Keratinocyte (primary cell): ENCODE data around the gene GPHA2. TPM values are rescaled to one million over a fixed set of nuclear protein-coding genes. Genes with fewer than 3 reads are reported as not detected.
A peak's percentile ranks its signal among the peaks of the same experiment; 100 is the strongest.

ENCODE experiments used
- DNase-seq: peaks from one replicate; pipeline ENCODE4 v3.0.0-alpha.2; 2011; ENCODE audit warnings: low read depth, missing footprints, low spot score
- FAIRE-seq: peaks from 2 replicates; lab custom pipeline; 2011; peaks lifted over from hg19 to GRCh38; lab: Jason Lieb, UNC
- H2AFZ ChIP-seq: 2 replicates; pipeline ENCODE4 v1.6.0; 2012; ENCODE audit warnings: low read length, control low read depth, inconsistent platforms; ENCODE audit not compliant: control insufficient read depth
- H3K27ac ChIP-seq: 2 replicates; pipeline ENCODE4 v1.5.1; 2011; ENCODE audit warnings: low read length; ENCODE audit not compliant: control insufficient read depth, insufficient read depth
- H3K27me3 ChIP-seq: 3 replicates; pipeline ENCODE4 v1.6.0; 2011; ENCODE audit warnings: low read length; ENCODE audit not compliant: control insufficient read depth, insufficient read depth; ENCODE audit errors: extremely low read depth
- H3K36me3 ChIP-seq, 2 experiments: 2 replicates in 1 of 2; 3 replicates in 1 of 2; pipeline ENCODE4 v1.5.1; 2011; ENCODE audit warnings: low read length in 2 of 2, mild to moderate bottlenecking in 1 of 2; ENCODE audit not compliant: control insufficient read depth in 2 of 2, insufficient read depth in 2 of 2; ENCODE audit errors: extremely low read depth in 1 of 2
- H3K4me1 ChIP-seq: 3 replicates; pipeline ENCODE4 v1.5.1; 2011; ENCODE audit warnings: low read length; ENCODE audit not compliant: control insufficient read depth, insufficient read depth; ENCODE audit errors: extremely low read depth
- H3K4me2 ChIP-seq: 3 replicates; pipeline ENCODE4 v1.6.0; 2011; ENCODE audit warnings: low read depth, low read length; ENCODE audit not compliant: control insufficient read depth, insufficient read depth; ENCODE audit errors: extremely low read depth
- H3K4me3 ChIP-seq, 3 experiments: fragments of 200-600 bp in 1 of 3; sonication (generic) in 1 of 3; 2 replicates in 2 of 3; 3 replicates in 1 of 3; pipeline ENCODE4 v1.5.1; 2011 to 2016; ENCODE audit warnings: low read length in 3 of 3, mild to moderate bottlenecking in 3 of 3, control low read depth in 2 of 3, inconsistent platforms in 1 of 3, low read depth in 1 of 3, mixed read lengths in 1 of 3, mixed run types in 1 of 3, moderate library complexity in 1 of 3; ENCODE audit not compliant: control insufficient read depth in 2 of 3, insufficient read depth in 2 of 3; ENCODE audit errors: extremely low read depth in 1 of 3
- H3K79me2 ChIP-seq: 2 replicates; pipeline ENCODE4 v1.6.0; 2012; ENCODE audit warnings: low read length; ENCODE audit not compliant: control insufficient read depth, insufficient read depth
- H3K9ac ChIP-seq: 3 replicates; pipeline ENCODE4 v1.6.0; 2011; ENCODE audit warnings: low read length; ENCODE audit not compliant: control insufficient read depth, insufficient read depth; ENCODE audit errors: extremely low read depth
- H3K9me1 ChIP-seq: 3 replicates; pipeline ENCODE4 v1.6.0; 2011; ENCODE audit warnings: low read length; ENCODE audit not compliant: control insufficient read depth, insufficient read depth; ENCODE audit errors: extremely low read depth
- H3K9me3 ChIP-seq: 2 replicates; pipeline ENCODE4 v1.5.1; 2012; ENCODE audit warnings: low read depth, low read length; ENCODE audit not compliant: control insufficient read depth
- H4K20me1 ChIP-seq: 3 replicates; pipeline ENCODE4 v1.6.0; 2011; ENCODE audit warnings: low read length; ENCODE audit not compliant: control insufficient read depth, insufficient read depth; ENCODE audit errors: extremely low read depth
- EZH2 ChIP-seq: IDR thresholded peaks from one replicate; pipeline ENCODE4 v1.6.1; 2012; ENCODE audit warnings: inconsistent platforms, mild to moderate bottlenecking, low read length, moderate library complexity
- dilution Hi-C: fragments of 300-500 bp; cut with MboI; formaldehyde crosslinking; loops from one replicate; pipeline ENCODE4 v1.7.0; 2020; ENCODE audit warnings: low sequenced_read_pairs; ENCODE audit not compliant: extremely low pct_ligation_motif_present
- polyA plus RNA-seq, 5 experiments: library from polyadenylated mRNA; depleted of rRNA in 3 of 5; stranded (reverse) in 3 of 5; stranded (forward) in 1 of 5; unstranded in 1 of 5; fragments of >200 nt; gene quantifications; 1 replicate in 1 of 5; 2 replicates in 3 of 5; 3 replicates in 1 of 5; pipeline versions ENCODE4 v1.2.1 to v1.2.3, GENCODE V29; 2011 to 2012; ENCODE audit warnings: missing spikeins in 2 of 5, low read depth in 1 of 5, low replicate concordance in 1 of 5
- TF ChIP-seq, protein P1 (sequence below), 3 experiments: IDR thresholded peaks in 1 of 3; conservative IDR thresholded peaks in 1 of 3; optimal IDR thresholded peaks in 1 of 3; 2 replicates in 2 of 3; 3 replicates in 1 of 3; pipeline versions ENCODE3 to v1.5.1; 2011; ENCODE audit warnings: low read length in 3 of 3, mild to moderate bottlenecking in 3 of 3, moderate library complexity in 2 of 3, control low read depth in 1 of 3, inconsistent platforms in 1 of 3; ENCODE audit not compliant: insufficient read depth in 2 of 3; ENCODE audit errors: extremely low read depth in 1 of 3

GPHA2 gene
- polyA plus RNA-seq, 1 donor (not counting 4 experiments of a cell fraction or from before 2014, with no cell fraction given): 0.08 TPM

DNA sequence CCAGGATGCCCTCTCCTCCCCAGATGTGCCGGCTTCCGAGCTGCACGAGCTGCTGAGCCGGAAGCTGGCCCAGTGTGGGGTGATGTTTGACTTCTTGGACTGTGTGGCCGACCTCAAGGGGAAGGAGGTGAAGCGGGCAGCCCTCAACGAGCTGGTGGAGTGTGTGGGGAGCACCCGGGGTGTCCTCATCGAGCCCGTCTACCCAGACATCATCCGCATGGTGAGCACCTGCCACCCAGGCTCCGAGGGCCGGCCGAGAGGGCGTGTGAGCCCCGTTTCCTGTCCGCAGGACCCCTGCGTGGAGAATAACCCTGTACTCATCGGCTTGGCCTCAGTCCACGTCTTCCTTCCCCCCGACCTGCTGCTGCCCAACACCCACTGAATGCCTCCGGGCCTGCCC lies 9.0 kb downstream of the GPHA2 start:
- no peaks in the 10 kb centered on the region for H3K79me2 ChIP-seq
- peaks cover 17 to 24% of the 10 kb centered on the region in 2 experiments for H3K36me3 ChIP-seq
- no peaks in the 10 kb centered on the region for H3K9me3 ChIP-seq
- DNase-seq (no peak), FAIRE-seq (no peak)
- peaks cover 4% of the 10 kb centered on the region for H3K4me1 ChIP-seq
- no peak for TF ChIP-seq EZH2
- TF ChIP-seq, protein P1, sequence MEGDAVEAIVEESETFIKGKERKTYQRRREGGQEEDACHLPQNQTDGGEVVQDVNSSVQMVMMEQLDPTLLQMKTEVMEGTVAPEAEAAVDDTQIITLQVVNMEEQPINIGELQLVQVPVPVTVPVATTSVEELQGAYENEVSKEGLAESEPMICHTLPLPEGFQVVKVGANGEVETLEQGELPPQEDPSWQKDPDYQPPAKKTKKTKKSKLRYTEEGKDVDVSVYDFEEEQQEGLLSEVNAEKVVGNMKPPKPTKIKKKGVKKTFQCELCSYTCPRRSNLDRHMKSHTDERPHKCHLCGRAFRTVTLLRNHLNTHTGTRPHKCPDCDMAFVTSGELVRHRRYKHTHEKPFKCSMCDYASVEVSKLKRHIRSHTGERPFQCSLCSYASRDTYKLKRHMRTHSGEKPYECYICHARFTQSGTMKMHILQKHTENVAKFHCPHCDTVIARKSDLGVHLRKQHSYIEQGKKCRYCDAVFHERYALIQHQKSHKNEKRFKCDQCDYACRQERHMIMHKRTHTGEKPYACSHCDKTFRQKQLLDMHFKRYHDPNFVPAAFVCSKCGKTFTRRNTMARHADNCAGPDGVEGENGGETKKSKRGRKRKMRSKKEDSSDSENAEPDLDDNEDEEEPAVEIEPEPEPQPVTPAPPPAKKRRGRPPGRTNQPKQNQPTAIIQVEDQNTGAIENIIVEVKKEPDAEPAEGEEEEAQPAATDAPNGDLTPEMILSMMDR (optimal IDR thresholded peaks at IDR 0.05 in 1 of 3, IDR thresholded peaks at IDR 0.05 in 1 of 3, conservative IDR thresholded peaks at IDR 0.05 in 1 of 3; ENCODE audit: extremely low read depth in 1 of 3, insufficient read depth in 2 of 3, low read length in 3 of 3): no peak
- H3K27ac ChIP-seq: no peak overlapping the region
- dilution Hi-C loops: no loop called here
- H3K27me3 ChIP-seq: no peaks in the 10 kb centered on the region
- H2AFZ ChIP-seq: no peak overlapping the region
- no peaks in the 10 kb centered on the region for H3K9me1 ChIP-seq
- no peak overlapping the region for H3K4me3 ChIP-seq
- H4K20me1 ChIP-seq: no peaks in the 10 kb centered on the region
- H3K4me2 ChIP-seq: no peak overlapping the region
- H3K9ac ChIP-seq: no peak overlapping the region

DNA sequence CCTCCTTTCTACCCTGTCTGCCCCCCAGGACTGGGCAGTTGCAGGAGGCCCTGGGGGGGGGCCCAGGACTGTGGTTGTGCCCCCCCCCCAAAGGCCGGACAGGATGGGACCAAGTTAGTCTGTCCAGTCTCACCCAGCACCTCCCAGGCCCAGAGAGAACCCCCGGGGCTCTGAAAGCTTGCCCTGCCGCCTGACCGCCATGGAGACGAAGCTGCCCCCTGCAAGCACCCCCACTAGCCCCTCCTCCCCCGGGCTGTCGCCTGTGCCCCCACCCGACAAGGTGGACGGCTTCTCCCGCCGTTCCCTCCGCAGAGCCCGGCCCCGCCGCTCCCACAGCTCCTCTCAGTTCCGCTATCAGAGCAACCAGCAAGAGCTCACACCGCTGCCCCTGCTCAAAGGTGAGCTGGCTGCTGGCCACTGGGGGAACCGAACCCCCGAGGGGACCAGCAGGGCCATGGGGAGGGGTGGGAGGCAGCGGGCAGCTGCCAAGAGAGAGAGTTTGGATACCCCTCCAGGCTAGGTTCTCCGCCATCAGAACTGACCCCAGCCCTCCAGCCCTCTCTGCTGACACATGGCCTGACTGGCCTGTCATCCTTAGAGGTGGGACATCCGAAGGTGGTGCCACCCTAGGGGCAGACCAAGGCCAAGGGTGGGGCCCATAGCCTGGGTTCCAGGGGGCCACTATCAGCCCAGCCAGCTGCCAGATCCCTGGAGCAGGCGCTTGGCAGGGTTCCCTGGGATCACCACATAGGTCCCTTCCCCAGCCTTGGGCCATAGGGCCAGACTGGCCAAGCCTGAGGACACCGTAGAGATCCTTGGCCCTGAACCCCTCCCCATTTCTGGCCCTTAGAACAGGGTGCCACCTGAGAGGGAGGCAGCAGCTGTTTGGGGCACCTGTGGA lies 9.9 kb downstream of the GPHA2 start:
- Histone ChIP-seq H4K20me1 (no peaks in the 10 kb centered on the region), H3K27ac (no peak overlapping the region), H3K9me1 (no peaks in the 10 kb centered on the region), H3K36me3 (peaks cover 14 to 17% of the 10 kb centered on the region in 2 experiments), H3K9me3 (no peaks in the 10 kb centered on the region), H3K27me3 (no peaks in the 10 kb centered on the region), H3K9ac (peak overlapping the region; percentile 79), H3K4me2 (peak overlapping the region; percentile 86), H3K4me3 (peak overlapping the region; percentile 69 to 90 (median 79)), H2AFZ (no peak overlapping the region), H3K79me2 (no peaks in the 10 kb centered on the region), H3K4me1 (peaks cover 4% of the 10 kb centered on the region)
- DNase-seq (no peak), FAIRE-seq (no peak)
- TF ChIP-seq, protein P1 (optimal IDR thresholded peaks at IDR 0.05 in 1 of 3, IDR thresholded peaks at IDR 0.05 in 1 of 3, conservative IDR thresholded peaks at IDR 0.05 in 1 of 3; ENCODE audit: extremely low read depth in 1 of 3, insufficient read depth in 2 of 3, low read length in 3 of 3): no peak
- no peak for TF ChIP-seq EZH2
- dilution Hi-C loops: no loop called here
